Measurements from ENCODE around the gene LAMA3.

DNA sequence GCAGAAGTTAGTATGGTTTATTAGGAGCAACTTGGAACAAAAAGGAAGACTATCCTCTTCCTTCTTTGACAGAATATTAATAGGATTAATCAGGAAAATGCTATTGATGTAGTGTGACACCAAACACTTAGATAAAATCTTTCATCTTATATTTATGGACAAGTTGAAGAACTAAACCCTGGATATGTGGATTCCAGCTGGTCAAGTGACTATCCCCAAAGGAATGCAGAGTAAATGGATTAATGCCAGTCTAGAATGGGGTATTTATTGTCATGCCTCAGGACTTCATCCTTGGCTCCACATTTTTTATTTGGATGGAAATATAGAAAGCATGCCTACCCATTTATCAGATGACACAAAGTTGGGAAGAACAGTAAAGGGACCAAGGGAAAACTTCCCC, 201.3 kb downstream of the LAMA3 start:
- TF ChIP-seq STAT1 (IDR thresholded peaks at IDR 0.05; ENCODE audit: unreplicated experiment): no peak
- TF ChIP-seq CTCF (conservative IDR thresholded peaks at IDR 0.05; ENCODE audit: low read depth in 2 of 2): no peak
- TF ChIP-seq CREB1 (CRISPR knock-in tag; IDR thresholded peaks at IDR 0.05; ENCODE audit: low read depth): no peak
